A549 (cell line): ENCODE results near the gene KCNA3. TPM values are rescaled to one million over a fixed set of nuclear protein-coding genes. Genes with fewer than 3 reads are reported as not detected.

Experiments
- ATAC-seq, 2 experiments: fragments of 200-7000 bp in 1 of 2; fragments of >200 bp in 1 of 2; cut with Nextera tagmentation in 1 of 2; cut with Tn5 transposase in 1 of 2; 3 replicates each; pipeline versions ENCODE4 v1.8.0 to v1.9.1; 2018 to 2020; ENCODE audit warnings: mild to moderate bottlenecking in 1 of 2, moderate library complexity in 1 of 2
- CTCF ChIA-PET: fragments of 300-600 bp; sonication (Branson Sonifier 250); formaldehyde crosslinking; extraction: SDS; loops from one replicate; lab custom pipeline; 2021; ENCODE audit warnings: antibody characterized with exemption, inconsistent platforms; lab: Yijun Ruan, JAX
- POLR2A ChIA-PET: fragments of 350-600 bp; formaldehyde crosslinking; extraction: SDS; loops from one replicate; lab custom pipeline; 2021; ENCODE audit warnings: antibody characterized with exemption, inconsistent platforms; lab: Yijun Ruan, JAX
- DNase-seq, 2 experiments: peaks; one replicate each; pipeline versions ENCODE4 v3.0.0 to v3.0.0-alpha.2; 2011 to 2016; ENCODE audit warnings: low read depth in 1 of 2, low spot score in 1 of 2
- FAIRE-seq: peaks from 2 replicates; lab custom pipeline; 2011; peaks lifted over from hg19 to GRCh38; lab: Jason Lieb, UNC
- H3K27ac ChIP-seq, 2 experiments: fragments of >200 bp; sonication (Bioruptor Twin); formaldehyde crosslinking; 3 replicates each; pipeline ENCODE4 v1.5.1; 2016 to 2017
- H3K4me1 ChIP-seq: fragments of >200 bp; sonication (Bioruptor Twin); formaldehyde crosslinking; 3 replicates; pipeline ENCODE4 v1.6.1; 2016
- H3K4me2 ChIP-seq: fragments of >200 bp; sonication (Bioruptor Twin); formaldehyde crosslinking; 3 replicates; pipeline ENCODE4 v1.6.1; 2016
- H3K4me3 ChIP-seq: fragments of >200 bp; sonication (Bioruptor Twin); formaldehyde crosslinking; 3 replicates; pipeline ENCODE4 v1.5.1; 2016
- H3K9me3 ChIP-seq: fragments of >200 bp; sonication (Bioruptor Twin); formaldehyde crosslinking; 3 replicates; pipeline ENCODE4 v1.6.1; 2016
- CBX2 ChIP-seq: fragments of 200-600 bp; sonication (generic); IDR thresholded peaks from 2 replicates; pipeline ENCODE4 v1.6.1; 2016; ENCODE audit warnings: low read depth, mild to moderate bottlenecking, borderline replicate concordance
- CBX8 ChIP-seq: fragments of 200-600 bp; sonication (generic); IDR thresholded peaks from 2 replicates; pipeline ENCODE4 v1.6.1; 2016
- EHF ChIP-seq: fragments of 250-450 bp; sonication (Bioruptor Pico); IDR thresholded peaks from 2 replicates; pipeline ENCODE4 v1.5.0; 2020; ENCODE audit warnings: mild to moderate bottlenecking
- FOSL2 ChIP-seq, 2 experiments: fragments of 450-650 bp in 1 of 2; fragments of >200 bp in 1 of 2; sonication (Bioruptor Twin) in 1 of 2; formaldehyde crosslinking; IDR thresholded peaks; 2 replicates each; pipeline versions ENCODE4 v1.5.0 to v1.6.1; 2016 to 2020; ENCODE audit warnings: mild to moderate bottlenecking in 1 of 2, moderate library complexity in 1 of 2
- FOXS1 ChIP-seq: fragments of 250-450 bp; sonication (Bioruptor Pico); IDR thresholded peaks from 2 replicates; pipeline ENCODE4 v1.5.0; 2020; ENCODE audit warnings: mild to moderate bottlenecking, moderate library complexity
- HOXB13 ChIP-seq: fragments of 250-450 bp; sonication (Bioruptor Pico); IDR thresholded peaks from 2 replicates; pipeline ENCODE4 v1.5.0; 2020; ENCODE audit warnings: low read depth, mild to moderate bottlenecking, moderate library complexity
- HOXB5 ChIP-seq: fragments of 250-450 bp; sonication (Bioruptor Pico); IDR thresholded peaks from 2 replicates; pipeline ENCODE4 v1.5.0; 2020; ENCODE audit warnings: mild to moderate bottlenecking, moderate library complexity
- JUN ChIP-seq, 2 experiments: fragments of >200 bp; sonication (Bioruptor Twin); formaldehyde crosslinking; IDR thresholded peaks; 2 replicates in 1 of 2; 3 replicates in 1 of 2; pipeline ENCODE4 v1.6.1; 2016 to 2017
- JUNB ChIP-seq: fragments of >200 bp; sonication (Bioruptor Twin); formaldehyde crosslinking; IDR thresholded peaks from 2 replicates; pipeline ENCODE4 v1.6.1; 2016
- NFE2L2 ChIP-seq: fragments of 150-350 bp; conservative IDR thresholded peaks from 2 replicates; pipeline ENCODE4 v1.6.1; 2014; ENCODE audit warnings: low read length
- NR3C1 ChIP-seq: fragments of >200 bp; sonication (Bioruptor Twin); formaldehyde crosslinking; IDR thresholded peaks from 3 replicates; pipeline ENCODE4 v1.6.1; 2017
- POLR2AphosphoS2 ChIP-seq: conservative IDR thresholded peaks from 2 replicates; pipeline ENCODE4 v1.6.1; 2012; ENCODE audit warnings: low read length, improper control_type of control experiment, inconsistent platforms
- RAD21 ChIP-seq, 2 experiments: fragments of >200 bp in 1 of 2; sonication (Bioruptor Twin) in 1 of 2; formaldehyde crosslinking in 1 of 2; IDR thresholded peaks in 1 of 2; conservative IDR thresholded peaks in 1 of 2; 2 replicates in 1 of 2; 3 replicates in 1 of 2; pipeline ENCODE4 v1.6.1; 2012 to 2018; ENCODE audit warnings: inconsistent platforms in 1 of 2
- RCOR1 ChIP-seq: fragments of 150-350 bp; IDR thresholded peaks from 2 replicates; pipeline ENCODE4 v1.6.1; 2014; ENCODE audit warnings: antibody characterized with exemption, low read length, low read depth
- RNF2 ChIP-seq: fragments of 200-600 bp; sonication (generic); IDR thresholded peaks from 2 replicates; pipeline ENCODE4 v1.6.1; 2016; ENCODE audit warnings: low read depth, mild to moderate bottlenecking, antibody characterized with exemption, moderate library complexity, borderline replicate concordance
- SMC3 ChIP-seq: fragments of >200 bp; sonication (Bioruptor Twin); formaldehyde crosslinking; IDR thresholded peaks from 3 replicates; pipeline ENCODE4 v1.6.1; 2018; ENCODE audit warnings: inconsistent platforms
- SREBF2 ChIP-seq: fragments of 450-650 bp; IDR thresholded peaks from 2 replicates; pipeline ENCODE4 v1.6.1; 2014; ENCODE audit warnings: mild to moderate bottlenecking, moderate library complexity
- ZNF302 ChIP-seq: fragments of 250-450 bp; sonication (Bioruptor Pico); IDR thresholded peaks from 2 replicates; pipeline ENCODE4 v1.9.0; 2021; ENCODE audit warnings: inconsistent platforms, mild to moderate bottlenecking, moderate library complexity
- WGBS: methylation state at CpG from one replicate; pipeline ENCODE4 v1.1.6; 2017; ENCODE audit errors: missing lambda C conversion rate; 5-methylcytosine and 5-hydroxymethylcytosine counted together
- polyA plus RNA-seq, 4 experiments: library from polyadenylated mRNA; depleted of rRNA in 3 of 4; stranded (reverse); fragments of >200 nt; fragmentation: RNase III in 1 of 4; extraction: RNeasy Plus Mini Kit Qiagen cat#74134 plus additional on column Dnase treatment in 1 of 4; gene quantifications; 2 replicates in 3 of 4; 3 replicates in 1 of 4; pipeline ENCODE4 v1.2.3, GENCODE V29; 2011 to 2017
- TF ChIP-seq, protein P1 (sequence below): fragments of 250-450 bp; sonication (Bioruptor Pico); IDR thresholded peaks from 2 replicates; pipeline ENCODE4 v1.5.0; 2021; ENCODE audit warnings: mild to moderate bottlenecking, moderate library complexity, borderline replicate concordance
- TF ChIP-seq, protein P2 (sequence below): fragments of >200 bp; sonication (Bioruptor Twin); formaldehyde crosslinking; IDR thresholded peaks from 3 replicates; pipeline ENCODE4 v1.6.1; 2016
- TF ChIP-seq, protein P3 (sequence below): IDR thresholded peaks from 2 replicates; pipeline ENCODE4 v1.6.1; 2012
- TF ChIP-seq, protein P4 (sequence below): IDR thresholded peaks from 2 replicates; pipeline ENCODE4 v1.6.1; 2012; ENCODE audit warnings: low read depth, borderline replicate concordance
- TF ChIP-seq, protein P5 (sequence below): fragments of 450-650 bp; IDR thresholded peaks from 2 replicates; pipeline ENCODE4 v1.6.1; 2014; ENCODE audit warnings: antibody characterized with exemption
- TF ChIP-seq, protein P6 (sequence below): fragments of 250-450 bp; sonication (Bioruptor Pico); IDR thresholded peaks from 2 replicates; pipeline ENCODE4 v1.5.0; 2020; ENCODE audit warnings: low read depth, mild to moderate bottlenecking, moderate library complexity
- TF ChIP-seq, protein P7 (sequence below): fragments of >200 bp; sonication (Bioruptor Twin); formaldehyde crosslinking; IDR thresholded peaks from 3 replicates; pipeline ENCODE4 v1.5.1; 2016

KCNA3 gene
- polyA plus RNA-seq, 2 of the 4 experiments (the other 2 are of a cell fraction) = not detected

DNA sequence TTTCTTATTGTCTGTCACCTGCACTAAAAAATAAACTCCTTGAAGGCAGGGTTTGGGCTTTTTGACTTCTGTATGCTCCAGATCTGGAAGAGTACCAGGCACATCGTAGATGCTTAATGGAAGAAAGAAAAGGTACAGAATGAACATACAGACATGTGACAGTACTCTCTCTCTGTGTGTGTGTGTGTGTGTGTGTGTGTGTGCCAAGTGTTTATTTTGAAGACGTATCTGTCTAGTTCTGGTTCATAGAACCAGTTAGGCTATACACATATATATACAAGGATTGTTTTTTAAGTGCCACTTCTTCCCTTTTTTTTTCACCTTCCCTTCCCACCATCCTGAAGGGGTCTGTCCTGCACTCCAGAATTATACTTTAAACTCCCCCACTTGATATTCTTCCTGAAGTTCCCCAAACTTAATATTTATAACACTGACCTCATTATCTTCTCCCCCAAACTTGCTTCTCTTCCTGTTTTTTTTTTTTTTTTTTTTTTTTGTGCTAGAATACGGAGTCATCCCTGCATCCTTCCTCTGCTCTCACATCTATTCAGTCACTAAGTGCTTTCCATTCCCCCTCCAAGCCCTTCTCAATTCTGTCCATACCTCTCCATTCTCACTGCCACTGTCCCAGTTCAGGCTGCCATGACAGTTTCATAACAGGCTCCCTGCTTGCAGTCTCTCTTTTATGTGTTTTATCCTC, 5.4 kb upstream of the KCNA3 start:
- no peak for DNase-seq
- H3K9me3 ChIP-seq = no peaks in the 10 kb centered on the region
- CTCF ChIA-PET = interaction anchor here (0.7 to 1.5 kb wide), 2 partner anchors 61 to 99 kb away, joined by 4 to 6 read pairs; no protein-coding TSS in a partner anchor
- no peak overlapping the region for H3K4me3 ChIP-seq
- no peak for ATAC-seq
- no peaks in the 10 kb centered on the region for H3K4me1 ChIP-seq
- TF ChIP-seq POLR2AphosphoS2 = no peak
- TF ChIP-seq HOXB13 (CRISPR knock-in tag) = no peak
- TF ChIP-seq, protein P1, sequence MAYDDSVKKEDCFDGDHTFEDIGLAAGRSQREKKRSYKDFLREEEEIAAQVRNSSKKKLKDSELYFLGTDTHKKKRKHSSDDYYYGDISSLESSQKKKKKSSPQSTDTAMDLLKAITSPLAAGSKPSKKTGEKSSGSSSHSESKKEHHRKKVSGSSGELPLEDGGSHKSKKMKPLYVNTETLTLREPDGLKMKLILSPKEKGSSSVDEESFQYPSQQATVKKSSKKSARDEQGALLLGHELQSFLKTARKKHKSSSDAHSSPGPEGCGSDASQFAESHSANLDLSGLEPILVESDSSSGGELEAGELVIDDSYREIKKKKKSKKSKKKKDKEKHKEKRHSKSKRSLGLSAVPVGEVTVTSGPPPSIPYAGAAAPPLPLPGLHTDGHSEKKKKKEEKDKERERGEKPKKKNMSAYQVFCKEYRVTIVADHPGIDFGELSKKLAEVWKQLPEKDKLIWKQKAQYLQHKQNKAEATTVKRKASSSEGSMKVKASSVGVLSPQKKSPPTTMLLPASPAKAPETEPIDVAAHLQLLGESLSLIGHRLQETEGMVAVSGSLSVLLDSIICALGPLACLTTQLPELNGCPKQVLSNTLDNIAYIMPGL (CRISPR knock-in tag) = no peak
- TF ChIP-seq RNF2 = no peak
- no peak for TF ChIP-seq NFE2L2
- no peak for TF ChIP-seq HOXB5 (CRISPR knock-in tag)
- TF ChIP-seq, protein P2, sequence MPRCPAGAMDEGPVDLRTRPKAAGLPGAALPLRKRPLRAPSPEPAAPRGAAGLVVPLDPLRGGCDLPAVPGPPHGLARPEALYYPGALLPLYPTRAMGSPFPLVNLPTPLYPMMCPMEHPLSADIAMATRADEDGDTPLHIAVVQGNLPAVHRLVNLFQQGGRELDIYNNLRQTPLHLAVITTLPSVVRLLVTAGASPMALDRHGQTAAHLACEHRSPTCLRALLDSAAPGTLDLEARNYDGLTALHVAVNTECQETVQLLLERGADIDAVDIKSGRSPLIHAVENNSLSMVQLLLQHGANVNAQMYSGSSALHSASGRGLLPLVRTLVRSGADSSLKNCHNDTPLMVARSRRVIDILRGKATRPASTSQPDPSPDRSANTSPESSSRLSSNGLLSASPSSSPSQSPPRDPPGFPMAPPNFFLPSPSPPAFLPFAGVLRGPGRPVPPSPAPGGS = no peak
- TF ChIP-seq JUN (IDR thresholded peaks at IDR 0.05) = no peak
- TF ChIP-seq JUNB = no peak
- TF ChIP-seq, all 56 proteins: peak for 0
- Histone ChIP-seq H3K4me2 (no peak overlapping the region), H3K27ac (no peak overlapping the region)
- WGBS = 4% methylated on average over 3 of the region's 3 CpGs
- POLR2A ChIA-PET = no interaction called here
- no peak for FAIRE-seq

DNA sequence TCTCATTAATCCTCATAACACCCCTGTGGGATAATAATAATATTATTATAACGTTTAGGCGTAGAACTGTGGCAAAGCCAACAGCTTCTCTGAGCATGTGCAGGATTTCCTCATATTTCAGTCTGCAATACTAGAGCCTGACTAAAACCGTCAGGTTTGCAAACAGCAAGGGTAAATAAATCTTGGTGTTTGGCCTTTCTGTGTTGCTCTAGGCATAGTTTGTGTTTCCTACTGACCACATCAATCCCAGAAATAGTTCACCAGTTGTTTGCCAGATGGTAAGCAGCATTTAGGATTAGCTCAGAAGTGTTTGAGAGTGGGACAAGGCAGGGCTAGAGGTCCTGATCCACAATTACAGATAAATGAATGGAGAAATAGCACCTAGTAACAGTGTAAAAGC, 2.8 kb upstream of the KCNA3 start:
- H3K9me3 ChIP-seq = no peaks in the 10 kb centered on the region
- no peak for TF ChIP-seq RNF2
- TF ChIP-seq, protein P3, sequence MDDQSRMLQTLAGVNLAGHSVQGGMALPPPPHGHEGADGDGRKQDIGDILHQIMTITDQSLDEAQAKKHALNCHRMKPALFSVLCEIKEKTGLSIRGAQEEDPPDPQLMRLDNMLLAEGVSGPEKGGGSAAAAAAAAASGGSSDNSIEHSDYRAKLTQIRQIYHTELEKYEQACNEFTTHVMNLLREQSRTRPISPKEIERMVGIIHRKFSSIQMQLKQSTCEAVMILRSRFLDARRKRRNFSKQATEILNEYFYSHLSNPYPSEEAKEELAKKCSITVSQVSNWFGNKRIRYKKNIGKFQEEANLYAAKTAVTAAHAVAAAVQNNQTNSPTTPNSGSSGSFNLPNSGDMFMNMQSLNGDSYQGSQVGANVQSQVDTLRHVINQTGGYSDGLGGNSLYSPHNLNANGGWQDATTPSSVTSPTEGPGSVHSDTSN = no peak
- TF ChIP-seq EHF (CRISPR knock-in tag) = no peak
- TF ChIP-seq RAD21 (conservative IDR thresholded peaks at IDR 0.05 in 1 of 2, IDR thresholded peaks at IDR 0.05 in 1 of 2) = no peak
- TF ChIP-seq, protein P4, sequence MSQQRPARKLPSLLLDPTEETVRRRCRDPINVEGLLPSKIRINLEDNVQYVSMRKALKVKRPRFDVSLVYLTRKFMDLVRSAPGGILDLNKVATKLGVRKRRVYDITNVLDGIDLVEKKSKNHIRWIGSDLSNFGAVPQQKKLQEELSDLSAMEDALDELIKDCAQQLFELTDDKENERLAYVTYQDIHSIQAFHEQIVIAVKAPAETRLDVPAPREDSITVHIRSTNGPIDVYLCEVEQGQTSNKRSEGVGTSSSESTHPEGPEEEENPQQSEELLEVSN = no peak
- TF ChIP-seq SREBF2 = no peak
- no peak for TF ChIP-seq HOXB13 (CRISPR knock-in tag)
- TF ChIP-seq, protein P5, sequence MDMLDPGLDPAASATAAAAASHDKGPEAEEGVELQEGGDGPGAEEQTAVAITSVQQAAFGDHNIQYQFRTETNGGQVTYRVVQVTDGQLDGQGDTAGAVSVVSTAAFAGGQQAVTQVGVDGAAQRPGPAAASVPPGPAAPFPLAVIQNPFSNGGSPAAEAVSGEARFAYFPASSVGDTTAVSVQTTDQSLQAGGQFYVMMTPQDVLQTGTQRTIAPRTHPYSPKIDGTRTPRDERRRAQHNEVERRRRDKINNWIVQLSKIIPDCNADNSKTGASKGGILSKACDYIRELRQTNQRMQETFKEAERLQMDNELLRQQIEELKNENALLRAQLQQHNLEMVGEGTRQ = no peak
- TF ChIP-seq CBX2 = no peak
- TF ChIP-seq SMC3 = no peak
- no peak for TF ChIP-seq RCOR1
- TF ChIP-seq, protein P6, sequence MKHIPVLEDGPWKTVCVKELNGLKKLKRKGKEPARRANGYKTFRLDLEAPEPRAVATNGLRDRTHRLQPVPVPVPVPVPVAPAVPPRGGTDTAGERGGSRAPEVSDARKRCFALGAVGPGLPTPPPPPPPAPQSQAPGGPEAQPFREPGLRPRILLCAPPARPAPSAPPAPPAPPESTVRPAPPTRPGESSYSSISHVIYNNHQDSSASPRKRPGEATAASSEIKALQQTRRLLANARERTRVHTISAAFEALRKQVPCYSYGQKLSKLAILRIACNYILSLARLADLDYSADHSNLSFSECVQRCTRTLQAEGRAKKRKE = no peak
- TF ChIP-seq ZNF302 (CRISPR knock-in tag) = no peak
- no peak for TF ChIP-seq FOSL2 (IDR thresholded peaks at IDR 0.05)
- TF ChIP-seq FOSL2 (CRISPR knock-in tag; IDR thresholded peaks at IDR 0.05) = no peak
- TF ChIP-seq JUNB = no peak
- TF ChIP-seq NR3C1 = no peak
- TF ChIP-seq CBX8 = no peak
- no peak for TF ChIP-seq FOXS1 (CRISPR knock-in tag)
- TF ChIP-seq, protein P7, sequence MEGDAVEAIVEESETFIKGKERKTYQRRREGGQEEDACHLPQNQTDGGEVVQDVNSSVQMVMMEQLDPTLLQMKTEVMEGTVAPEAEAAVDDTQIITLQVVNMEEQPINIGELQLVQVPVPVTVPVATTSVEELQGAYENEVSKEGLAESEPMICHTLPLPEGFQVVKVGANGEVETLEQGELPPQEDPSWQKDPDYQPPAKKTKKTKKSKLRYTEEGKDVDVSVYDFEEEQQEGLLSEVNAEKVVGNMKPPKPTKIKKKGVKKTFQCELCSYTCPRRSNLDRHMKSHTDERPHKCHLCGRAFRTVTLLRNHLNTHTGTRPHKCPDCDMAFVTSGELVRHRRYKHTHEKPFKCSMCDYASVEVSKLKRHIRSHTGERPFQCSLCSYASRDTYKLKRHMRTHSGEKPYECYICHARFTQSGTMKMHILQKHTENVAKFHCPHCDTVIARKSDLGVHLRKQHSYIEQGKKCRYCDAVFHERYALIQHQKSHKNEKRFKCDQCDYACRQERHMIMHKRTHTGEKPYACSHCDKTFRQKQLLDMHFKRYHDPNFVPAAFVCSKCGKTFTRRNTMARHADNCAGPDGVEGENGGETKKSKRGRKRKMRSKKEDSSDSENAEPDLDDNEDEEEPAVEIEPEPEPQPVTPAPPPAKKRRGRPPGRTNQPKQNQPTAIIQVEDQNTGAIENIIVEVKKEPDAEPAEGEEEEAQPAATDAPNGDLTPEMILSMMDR = no peak
- TF ChIP-seq, all 56 proteins: peak for 0
- ATAC-seq (no peak), FAIRE-seq (no peak), DNase-seq (no peak)
- no peak overlapping the region for H3K27ac ChIP-seq
- 5% methylated on average over 3 of the region's 3 CpGs for WGBS
- H3K4me2 ChIP-seq = no peak overlapping the region
- no peak overlapping the region for H3K4me3 ChIP-seq
- ChIA-PET POLR2A (no interaction called here), CTCF (no interaction called here)
- H3K4me1 ChIP-seq = no peaks in the 10 kb centered on the region
